Keratinocyte (primary cell): Measurements from ENCODE around the gene BICD1. TPM values are rescaled to one million over a fixed set of nuclear protein-coding genes. Genes with fewer than 3 reads are reported as not detected.

Experiments
- DNase-seq: peaks from one replicate; pipeline ENCODE4 v3.0.0-alpha.2; 2011; ENCODE audit warnings: low read depth, missing footprints, low spot score
- FAIRE-seq: peaks from 2 replicates; lab custom pipeline; 2011; peaks lifted over from hg19 to GRCh38; lab: Jason Lieb, UNC
- H2AFZ ChIP-seq: 2 replicates; pipeline ENCODE4 v1.6.0; 2012; ENCODE audit warnings: low read length, control low read depth, inconsistent platforms; ENCODE audit not compliant: control insufficient read depth
- H3K27ac ChIP-seq: 2 replicates; pipeline ENCODE4 v1.5.1; 2011; ENCODE audit warnings: low read length; ENCODE audit not compliant: control insufficient read depth, insufficient read depth
- H3K27me3 ChIP-seq: 3 replicates; pipeline ENCODE4 v1.6.0; 2011; ENCODE audit warnings: low read length; ENCODE audit not compliant: control insufficient read depth, insufficient read depth; ENCODE audit errors: extremely low read depth
- H3K36me3 ChIP-seq, 2 experiments: 2 replicates in 1 of 2; 3 replicates in 1 of 2; pipeline ENCODE4 v1.5.1; 2011; ENCODE audit warnings: low read length in 2 of 2, mild to moderate bottlenecking in 1 of 2; ENCODE audit not compliant: control insufficient read depth in 2 of 2, insufficient read depth in 2 of 2; ENCODE audit errors: extremely low read depth in 1 of 2
- H3K4me1 ChIP-seq: 3 replicates; pipeline ENCODE4 v1.5.1; 2011; ENCODE audit warnings: low read length; ENCODE audit not compliant: control insufficient read depth, insufficient read depth; ENCODE audit errors: extremely low read depth
- H3K4me2 ChIP-seq: 3 replicates; pipeline ENCODE4 v1.6.0; 2011; ENCODE audit warnings: low read depth, low read length; ENCODE audit not compliant: control insufficient read depth, insufficient read depth; ENCODE audit errors: extremely low read depth
- H3K4me3 ChIP-seq, 3 experiments: fragments of 200-600 bp in 1 of 3; sonication (generic) in 1 of 3; 2 replicates in 2 of 3; 3 replicates in 1 of 3; pipeline ENCODE4 v1.5.1; 2011 to 2016; ENCODE audit warnings: low read length in 3 of 3, mild to moderate bottlenecking in 3 of 3, control low read depth in 2 of 3, inconsistent platforms in 1 of 3, low read depth in 1 of 3, mixed read lengths in 1 of 3, mixed run types in 1 of 3, moderate library complexity in 1 of 3; ENCODE audit not compliant: control insufficient read depth in 2 of 3, insufficient read depth in 2 of 3; ENCODE audit errors: extremely low read depth in 1 of 3
- H3K79me2 ChIP-seq: 2 replicates; pipeline ENCODE4 v1.6.0; 2012; ENCODE audit warnings: low read length; ENCODE audit not compliant: control insufficient read depth, insufficient read depth
- H3K9ac ChIP-seq: 3 replicates; pipeline ENCODE4 v1.6.0; 2011; ENCODE audit warnings: low read length; ENCODE audit not compliant: control insufficient read depth, insufficient read depth; ENCODE audit errors: extremely low read depth
- H3K9me1 ChIP-seq: 3 replicates; pipeline ENCODE4 v1.6.0; 2011; ENCODE audit warnings: low read length; ENCODE audit not compliant: control insufficient read depth, insufficient read depth; ENCODE audit errors: extremely low read depth
- H3K9me3 ChIP-seq: 2 replicates; pipeline ENCODE4 v1.5.1; 2012; ENCODE audit warnings: low read depth, low read length; ENCODE audit not compliant: control insufficient read depth
- H4K20me1 ChIP-seq: 3 replicates; pipeline ENCODE4 v1.6.0; 2011; ENCODE audit warnings: low read length; ENCODE audit not compliant: control insufficient read depth, insufficient read depth; ENCODE audit errors: extremely low read depth
- CTCF ChIP-seq, 3 experiments: IDR thresholded peaks in 1 of 3; conservative IDR thresholded peaks in 1 of 3; optimal IDR thresholded peaks in 1 of 3; 2 replicates in 2 of 3; 3 replicates in 1 of 3; pipeline versions ENCODE3 to v1.5.1; 2011; ENCODE audit warnings: low read length in 3 of 3, mild to moderate bottlenecking in 3 of 3, moderate library complexity in 2 of 3, control low read depth in 1 of 3, inconsistent platforms in 1 of 3; ENCODE audit not compliant: insufficient read depth in 2 of 3; ENCODE audit errors: extremely low read depth in 1 of 3
- EZH2 ChIP-seq: IDR thresholded peaks from one replicate; pipeline ENCODE4 v1.6.1; 2012; ENCODE audit warnings: inconsistent platforms, mild to moderate bottlenecking, low read length, moderate library complexity
- dilution Hi-C: fragments of 300-500 bp; cut with MboI; formaldehyde crosslinking; loops from one replicate; pipeline ENCODE4 v1.7.0; 2020; ENCODE audit warnings: low sequenced_read_pairs; ENCODE audit not compliant: extremely low pct_ligation_motif_present
- polyA plus RNA-seq, 5 experiments: library from polyadenylated mRNA; depleted of rRNA in 3 of 5; stranded (reverse) in 3 of 5; stranded (forward) in 1 of 5; unstranded in 1 of 5; fragments of >200 nt; gene quantifications; 1 replicate in 1 of 5; 2 replicates in 3 of 5; 3 replicates in 1 of 5; pipeline versions ENCODE4 v1.2.1 to v1.2.3, GENCODE V29; 2011 to 2012; ENCODE audit warnings: missing spikeins in 2 of 5, low read depth in 1 of 5, low replicate concordance in 1 of 5

Gene BICD1
- polyA plus RNA-seq, 1 donor (not counting 4 experiments of a cell fraction or from before 2014, with no cell fraction given) = 10.2 TPM

GRCh38 chr12:32149489-32149888 is 42.8 kb downstream of the BICD1 start:
- DNase-seq (no peak), FAIRE-seq (no peak)
- TF ChIP-seq CTCF (optimal IDR thresholded peaks at IDR 0.05 in 1 of 3, IDR thresholded peaks at IDR 0.05 in 1 of 3, conservative IDR thresholded peaks at IDR 0.05 in 1 of 3; ENCODE audit: extremely low read depth in 1 of 3, insufficient read depth in 2 of 3, low read length in 3 of 3) (no peak), EZH2 (no peak)
- H4K20me1 ChIP-seq = no peaks in the 10 kb centered on the region
- no peak overlapping the region for H3K4me2 ChIP-seq
- H3K9ac ChIP-seq = no peak overlapping the region
- no peaks in the 10 kb centered on the region for H3K36me3 ChIP-seq
- H3K9me1 ChIP-seq = no peaks in the 10 kb centered on the region
- peaks cover 3% of the 10 kb centered on the region for H3K4me1 ChIP-seq
- dilution Hi-C loops = no loop called here
- no peaks in the 10 kb centered on the region for H3K9me3 ChIP-seq
- H3K27ac ChIP-seq = no peak overlapping the region
- no peaks in the 10 kb centered on the region for H3K79me2 ChIP-seq
- no peak overlapping the region for H3K4me3 ChIP-seq
- no peak overlapping the region for H2AFZ ChIP-seq
- H3K27me3 ChIP-seq = no peaks in the 10 kb centered on the region

GRCh38 chr12:32151086-32151485 is 44.4 kb downstream of the BICD1 start:
- no peak overlapping the region for H3K4me2 ChIP-seq
- dilution Hi-C loops = no loop called here
- H2AFZ ChIP-seq = no peak overlapping the region
- H3K27me3 ChIP-seq = no peaks in the 10 kb centered on the region
- no peaks in the 10 kb centered on the region for H3K36me3 ChIP-seq
- H3K9me1 ChIP-seq = no peaks in the 10 kb centered on the region
- FAIRE-seq = no peak
- H3K79me2 ChIP-seq = no peaks in the 10 kb centered on the region
- no peak for DNase-seq
- H3K4me3 ChIP-seq = no peak overlapping the region
- TF ChIP-seq CTCF (optimal IDR thresholded peaks at IDR 0.05 in 1 of 3, IDR thresholded peaks at IDR 0.05 in 1 of 3, conservative IDR thresholded peaks at IDR 0.05 in 1 of 3; ENCODE audit: extremely low read depth in 1 of 3, insufficient read depth in 2 of 3, low read length in 3 of 3) (no peak), EZH2 (no peak)
- no peaks in the 10 kb centered on the region for H3K9me3 ChIP-seq
- H3K27ac ChIP-seq = no peak overlapping the region
- no peaks in the 10 kb centered on the region for H4K20me1 ChIP-seq
- H3K9ac ChIP-seq = no peak overlapping the region
- peaks cover 8% of the 10 kb centered on the region for H3K4me1 ChIP-seq
